Stimulated activated CD4-positive, alpha-beta T cell treated with anti-CD3 and anti-CD28 coated beads, Interleukin-4, amount 100 ng/mL, for 48 hours (primary cell): ENCODE measurements around the gene ALDH4A1.
"Not testable (repeated sequence)": the region's sequence is repeated elsewhere in the genome, so short reads cannot be mapped to it uniquely, and the experiment has no call there.

ENCODE experiments used
- DNase-seq, 2 donors: peaks; one replicate each; pipeline ENCODE4 v3.0.0-alpha.2; 2020; ENCODE audit warnings: low read depth in 2 of 2

ALDH4A1 gene

GRCh38 chr1:18901147-18901951, 1.0 kb downstream of the ALDH4A1 start:
- DNase-seq, result no peak

GRCh38 chr1:18900303-18900841, 2.0 kb downstream of the ALDH4A1 start:
- no peak for DNase-seq

- no peak for DNase-seq
Observed at GRCh38 chr1:18899363-18900049, 2.8 kb downstream of the ALDH4A1 start.

- no peak for DNase-seq
Observed at GRCh38 chr1:18898567-18898966, 3.8 kb downstream of the ALDH4A1 start.

- no peak for DNase-seq
Observed at GRCh38 chr1:18895317-18895716, 7.0 kb downstream of the ALDH4A1 start.

- no peak for DNase-seq
Observed at GRCh38 chr1:18893120-18893519, 9.2 kb downstream of the ALDH4A1 start.

- DNase-seq, result not testable (repeated sequence)
Observed at GRCh38 chr1:18891858-18892257, 10.5 kb downstream of the ALDH4A1 start.

GRCh38 chr1:18891426-18891780, 11.0 kb downstream of the ALDH4A1 start:
- no peak for DNase-seq

GRCh38 chr1:18890706-18891425, 11.5 kb downstream of the ALDH4A1 start:
- no peak for DNase-seq

GRCh38 chr1:18886003-18886335, 16.4 kb downstream of the ALDH4A1 start:
- no peak for DNase-seq

- DNase-seq, result no peak
Observed at GRCh38 chr1:18885311-18886002, 16.9 kb downstream of the ALDH4A1 start.

GRCh38 chr1:18884727-18885126, 17.6 kb downstream of the ALDH4A1 start:
- DNase-seq, result no peak

- no peak for DNase-seq
Observed at GRCh38 chr1:18884419-18884717, 18.0 kb downstream of the ALDH4A1 start.

GRCh38 chr1:18883636-18884418, 18.5 kb downstream of the ALDH4A1 start:
- DNase-seq, result peak; percentile 67 to 74

- DNase-seq, result no peak
Observed at GRCh38 chr1:18883079-18883478, 19.3 kb downstream of the ALDH4A1 start.

- DNase-seq, result no peak
Observed at GRCh38 chr1:18882486-18882885, 19.9 kb downstream of the ALDH4A1 start.

- DNase-seq, result no peak
Observed at GRCh38 chr1:18881642-18882431, 20.5 kb downstream of the ALDH4A1 start.

GRCh38 chr1:18881164-18881563, 21.2 kb downstream of the ALDH4A1 start:
- DNase-seq, result no peak

- no peak for DNase-seq
Observed at GRCh38 chr1:18880585-18880984, 21.8 kb downstream of the ALDH4A1 start.

GRCh38 chr1:18879791-18880309, 22.5 kb downstream of the ALDH4A1 start:
- no peak for DNase-seq
